ENCODE measurements around the gene RUNX2.

RUNX2 gene

GRCh38 chr6:45577836-45578504 is 249.8 kb downstream of the RUNX2 start:
- no peaks in the 10 kb centered on the region for H3K27me3 Mint-ChIP-seq (ENCODE audit: low read depth)
- H3K36me3 Mint-ChIP-seq (ENCODE audit: low read depth): peaks cover 21% of the 10 kb centered on the region
- H3K4me3 Mint-ChIP-seq: no peak overlapping the region
- H3K27ac Mint-ChIP-seq: no peak overlapping the region
- DNase-seq (ENCODE audit: low spot score): no peak
- H3K4me1 Mint-ChIP-seq (ENCODE audit: low read depth): peaks cover 18% of the 10 kb centered on the region
- peaks cover 16% of the 10 kb centered on the region for H3K9me3 Mint-ChIP-seq

- Mint-ChIP-seq H3K4me3 (peak overlapping the region; percentile 19), H3K27me3 (ENCODE audit: low read depth) (no peaks in the 10 kb centered on the region), H3K9me3 (peaks cover 16% of the 10 kb centered on the region), H3K4me1 (ENCODE audit: low read depth) (peaks cover 48% of the 10 kb centered on the region), H3K27ac (peak overlapping the region; percentile 87), H3K36me3 (ENCODE audit: low read depth) (peaks cover 30% of the 10 kb centered on the region)
- DNase-seq (ENCODE audit: low spot score): peak; percentile 47
These were observed 256.0 kb downstream of the RUNX2 start for GRCh38 chr6:45584127-45584526.

GRCh38 chr6:45586216-45587171 is 258.4 kb downstream of the RUNX2 start:
- Mint-ChIP-seq H3K9me3 (peaks cover 11% of the 10 kb centered on the region), H3K4me1 (ENCODE audit: low read depth) (peaks cover 70% of the 10 kb centered on the region), H3K27ac (peak overlapping the region; percentile 95), H3K36me3 (ENCODE audit: low read depth) (peaks cover 27% of the 10 kb centered on the region), H3K4me3 (peak overlapping the region; percentile 75), H3K27me3 (ENCODE audit: low read depth) (no peaks in the 10 kb centered on the region)
- peak; percentile 45 for DNase-seq (ENCODE audit: low spot score)

GRCh38 chr6:45587229-45588060 is 259.3 kb downstream of the RUNX2 start:
- H3K36me3 Mint-ChIP-seq (ENCODE audit: low read depth): peaks cover 23% of the 10 kb centered on the region
- peaks cover 5% of the 10 kb centered on the region for H3K9me3 Mint-ChIP-seq
- H3K27me3 Mint-ChIP-seq (ENCODE audit: low read depth): no peaks in the 10 kb centered on the region
- peaks cover 80% of the 10 kb centered on the region for H3K4me1 Mint-ChIP-seq (ENCODE audit: low read depth)
- no peak for DNase-seq (ENCODE audit: low spot score)
- peak overlapping the region; percentile 73 for H3K4me3 Mint-ChIP-seq
- H3K27ac Mint-ChIP-seq: peak overlapping the region; percentile 95

GRCh38 chr6:45589367-45589766 is 261.2 kb downstream of the RUNX2 start:
- Mint-ChIP-seq H3K27ac (peak overlapping the region; percentile 79), H3K27me3 (ENCODE audit: low read depth) (no peaks in the 10 kb centered on the region), H3K4me3 (peak overlapping the region; percentile 35), H3K9me3 (no peaks in the 10 kb centered on the region), H3K4me1 (ENCODE audit: low read depth) (peaks cover 86% of the 10 kb centered on the region), H3K36me3 (ENCODE audit: low read depth) (peaks cover 12% of the 10 kb centered on the region)
- DNase-seq (ENCODE audit: low spot score): no peak

GRCh38 chr6:45590226-45590625 is 262.1 kb downstream of the RUNX2 start:
- H3K4me1 Mint-ChIP-seq (ENCODE audit: low read depth): peaks cover 88% of the 10 kb centered on the region
- H3K27ac Mint-ChIP-seq: peak overlapping the region; percentile 79

GRCh38 chr6:45590696-45591184 is 262.6 kb downstream of the RUNX2 start:
- DNase-seq (ENCODE audit: low spot score): no peak
- no peak overlapping the region for H3K4me3 Mint-ChIP-seq
- peak overlapping the region; percentile 79 for H3K27ac Mint-ChIP-seq
- H3K27me3 Mint-ChIP-seq (ENCODE audit: low read depth): no peaks in the 10 kb centered on the region
- peaks cover 88% of the 10 kb centered on the region for H3K4me1 Mint-ChIP-seq (ENCODE audit: low read depth)
- H3K9me3 Mint-ChIP-seq: no peaks in the 10 kb centered on the region
- peaks cover 12% of the 10 kb centered on the region for H3K36me3 Mint-ChIP-seq (ENCODE audit: low read depth)

More at GRCh38 chr6:45590226-45590625, 262.1 kb downstream of the RUNX2 start:
- Mint-ChIP-seq H3K9me3 (no peaks in the 10 kb centered on the region), H3K36me3 (ENCODE audit: low read depth) (peaks cover 13% of the 10 kb centered on the region), H3K4me3 (no peak overlapping the region), H3K27me3 (ENCODE audit: low read depth) (no peaks in the 10 kb centered on the region)
- no peak for DNase-seq (ENCODE audit: low spot score)

- Mint-ChIP-seq H3K4me3 (no peak overlapping the region), H3K27ac (peak overlapping the region; percentile 60), H3K27me3 (ENCODE audit: low read depth) (no peaks in the 10 kb centered on the region), H3K9me3 (no peaks in the 10 kb centered on the region), H3K4me1 (ENCODE audit: low read depth) (peaks cover 88% of the 10 kb centered on the region), H3K36me3 (ENCODE audit: low read depth) (peaks cover 10% of the 10 kb centered on the region)
- DNase-seq (ENCODE audit: low spot score): no peak
These were observed 263.2 kb downstream of the RUNX2 start for GRCh38 chr6:45591306-45591705.

- Mint-ChIP-seq H3K27me3 (ENCODE audit: low read depth) (no peaks in the 10 kb centered on the region), H3K4me3 (peak overlapping the region; percentile 24), H3K27ac (peak overlapping the region; percentile 60), H3K9me3 (peaks cover under 1% of the 10 kb centered on the region), H3K4me1 (ENCODE audit: low read depth) (peaks cover 88% of the 10 kb centered on the region), H3K36me3 (ENCODE audit: low read depth) (peaks cover 13% of the 10 kb centered on the region)
- no peak for DNase-seq (ENCODE audit: low spot score)
These were observed 263.8 kb downstream of the RUNX2 start for GRCh38 chr6:45591890-45592289.

GRCh38 chr6:45592991-45593390 is 264.9 kb downstream of the RUNX2 start:
- Mint-ChIP-seq H3K9me3 (peaks cover 11% of the 10 kb centered on the region), H3K4me3 (peak overlapping the region; percentile 35), H3K27ac (peak overlapping the region; percentile 71), H3K4me1 (ENCODE audit: low read depth) (peaks cover 79% of the 10 kb centered on the region), H3K36me3 (ENCODE audit: low read depth) (peaks cover 15% of the 10 kb centered on the region), H3K27me3 (ENCODE audit: low read depth) (no peaks in the 10 kb centered on the region)
- no peak for DNase-seq (ENCODE audit: low spot score)

GRCh38 chr6:45595010-45595851 is 267.1 kb downstream of the RUNX2 start:
- H3K27me3 Mint-ChIP-seq (ENCODE audit: low read depth): no peaks in the 10 kb centered on the region
- H3K27ac Mint-ChIP-seq: peak overlapping the region; percentile 79
- peaks cover 33% of the 10 kb centered on the region for H3K36me3 Mint-ChIP-seq (ENCODE audit: low read depth)
- no peak for DNase-seq (ENCODE audit: low spot score)
- peaks cover 70% of the 10 kb centered on the region for H3K4me1 Mint-ChIP-seq (ENCODE audit: low read depth)
- peak overlapping the region; percentile 68 for H3K4me3 Mint-ChIP-seq
- H3K9me3 Mint-ChIP-seq: peaks cover 31% of the 10 kb centered on the region

GRCh38 chr6:45597424-45597823 is 269.3 kb downstream of the RUNX2 start:
- H3K9me3 Mint-ChIP-seq: peaks cover 48% of the 10 kb centered on the region

GRCh38 chr6:45599053-45599452 is 270.9 kb downstream of the RUNX2 start:
- peaks cover 64% of the 10 kb centered on the region for H3K9me3 Mint-ChIP-seq

More at GRCh38 chr6:45597424-45597823, 269.3 kb downstream of the RUNX2 start:
- no peaks in the 10 kb centered on the region for H3K27me3 Mint-ChIP-seq (ENCODE audit: low read depth)
- H3K36me3 Mint-ChIP-seq (ENCODE audit: low read depth): peaks cover 35% of the 10 kb centered on the region
- peaks cover 53% of the 10 kb centered on the region for H3K4me1 Mint-ChIP-seq (ENCODE audit: low read depth)
- no peak overlapping the region for H3K4me3 Mint-ChIP-seq
- DNase-seq (ENCODE audit: low spot score): no peak
- H3K27ac Mint-ChIP-seq: no peak overlapping the region

More at GRCh38 chr6:45599053-45599452, 270.9 kb downstream of the RUNX2 start:
- Mint-ChIP-seq H3K27ac (no peak overlapping the region), H3K4me1 (ENCODE audit: low read depth) (peaks cover 39% of the 10 kb centered on the region), H3K27me3 (ENCODE audit: low read depth) (no peaks in the 10 kb centered on the region), H3K36me3 (ENCODE audit: low read depth) (peaks cover 42% of the 10 kb centered on the region), H3K4me3 (no peak overlapping the region)
- no peak for DNase-seq (ENCODE audit: low spot score)
